ENCODE results near the gene ABCG2.

DNA sequence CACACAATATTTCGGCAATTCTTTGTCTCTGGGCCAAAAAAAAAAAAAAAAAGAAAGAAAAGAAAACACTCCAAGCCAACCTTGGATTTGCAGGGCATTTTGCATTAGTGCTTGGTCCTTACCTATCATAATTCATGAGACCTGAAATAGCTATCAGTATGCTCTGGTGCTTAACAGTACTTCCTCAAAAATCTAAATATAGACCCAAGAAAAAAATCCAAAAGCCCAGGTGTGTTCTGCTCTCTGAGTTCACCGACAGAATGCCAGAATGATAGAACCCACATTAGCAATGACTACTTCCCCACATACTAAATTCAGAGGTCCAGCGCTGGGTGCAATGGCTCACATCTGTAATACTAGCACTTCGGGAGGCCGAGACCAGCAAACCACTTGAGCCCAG is 42.9 kb downstream of the ABCG2 start:
- TF ChIP-seq, protein P1, sequence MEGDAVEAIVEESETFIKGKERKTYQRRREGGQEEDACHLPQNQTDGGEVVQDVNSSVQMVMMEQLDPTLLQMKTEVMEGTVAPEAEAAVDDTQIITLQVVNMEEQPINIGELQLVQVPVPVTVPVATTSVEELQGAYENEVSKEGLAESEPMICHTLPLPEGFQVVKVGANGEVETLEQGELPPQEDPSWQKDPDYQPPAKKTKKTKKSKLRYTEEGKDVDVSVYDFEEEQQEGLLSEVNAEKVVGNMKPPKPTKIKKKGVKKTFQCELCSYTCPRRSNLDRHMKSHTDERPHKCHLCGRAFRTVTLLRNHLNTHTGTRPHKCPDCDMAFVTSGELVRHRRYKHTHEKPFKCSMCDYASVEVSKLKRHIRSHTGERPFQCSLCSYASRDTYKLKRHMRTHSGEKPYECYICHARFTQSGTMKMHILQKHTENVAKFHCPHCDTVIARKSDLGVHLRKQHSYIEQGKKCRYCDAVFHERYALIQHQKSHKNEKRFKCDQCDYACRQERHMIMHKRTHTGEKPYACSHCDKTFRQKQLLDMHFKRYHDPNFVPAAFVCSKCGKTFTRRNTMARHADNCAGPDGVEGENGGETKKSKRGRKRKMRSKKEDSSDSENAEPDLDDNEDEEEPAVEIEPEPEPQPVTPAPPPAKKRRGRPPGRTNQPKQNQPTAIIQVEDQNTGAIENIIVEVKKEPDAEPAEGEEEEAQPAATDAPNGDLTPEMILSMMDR (IDR thresholded peaks at IDR 0.05), result no peak
- TF ChIP-seq POLR2A (IDR thresholded peaks at IDR 0.05), result no peak
- no peak for TF ChIP-seq POLR2AphosphoS5 (IDR thresholded peaks at IDR 0.05)
- no peak for TF ChIP-seq EP300 (IDR thresholded peaks at IDR 0.05)
